HCT116 (cell line): ENCODE measurements around the gene ARL15. TPM values are rescaled to one million over a fixed set of nuclear protein-coding genes. Genes with fewer than 3 reads are reported as not detected.

Experiments used
- ATAC-seq: fragments of 200-7000 bp; cut with Tn5 transposase; 2 replicates; pipeline ENCODE4 v1.9.1; 2020; ENCODE audit warnings: mild to moderate bottlenecking, moderate library complexity
- BruUV-seq: library from RNA; stranded (reverse); fragments of 400-500 nt; replicated peaks from 2 replicates; lab custom pipeline; 2021; lab: Mats Ljungman, UMichigan
- CTCF ChIA-PET: fragments of 300-600 bp; sonication (Branson Sonifier 250); formaldehyde crosslinking; loops from one replicate; lab custom pipeline; 2021; ENCODE audit warnings: antibody characterized with exemption; lab: Charles Lee
- POLR2A ChIA-PET: fragments of 300-600, 350-600 bp; sonication (Branson Sonifier 250); formaldehyde crosslinking; loops from one replicate; lab custom pipeline; 2021; ENCODE audit warnings: antibody characterized with exemption; lab: Charles Lee
- RAD21 ChIA-PET, 2 experiments: fragments of 300-600 bp; sonication (Branson Sonifier 250); formaldehyde crosslinking; loops; one replicate each; lab custom pipeline; 2023; ENCODE audit warnings: low total read pairs in 2 of 2; ENCODE audit not compliant: uncharacterized antibody in 2 of 2, unreplicated experiment in 2 of 2, low non-redundant PET in 1 of 2; lab: Charles Lee
- DNase-seq: peaks from one replicate; pipeline ENCODE4 v3.0.0-alpha.2; 2010; ENCODE audit warnings: low read depth, low spot score
- H2AFZ ChIP-seq: fragments of 200-600 bp; shearing (Covaris generic), sonication (generic); 2 replicates; pipeline ENCODE4 v1.6.1; 2017; ENCODE audit warnings: low read depth, mixed run types, mixed read lengths, antibody characterized with exemption, low read length; ENCODE audit not compliant: poor library complexity, severe bottlenecking
- H3K27ac ChIP-seq: 2 replicates; pipeline ENCODE4 v1.5.1; 2012; ENCODE audit warnings: low read depth, low read length
- H3K27me3 ChIP-seq: fragments of 200-600 bp; sonication (generic); 2 replicates; pipeline ENCODE4 v1.6.1; 2016; ENCODE audit warnings: mixed run types, low read length, mixed read lengths; ENCODE audit not compliant: insufficient read depth
- H3K36me3 ChIP-seq, 2 experiments: fragments of 200-500 bp in 1 of 2; fragments of 200-600 bp in 1 of 2; sonication (Bioruptor generic) in 1 of 2; sonication (generic) in 1 of 2; 2 replicates each; pipeline versions ENCODE4 v1.5.1 to v1.6.1; 2014 to 2016; ENCODE audit warnings: low read length in 2 of 2, inconsistent platforms in 1 of 2, mixed read lengths in 1 of 2, mixed run types in 1 of 2; ENCODE audit not compliant: insufficient read depth in 2 of 2, control insufficient read depth in 1 of 2
- H3K4me1 ChIP-seq, 2 experiments: fragments of 200-600 bp in 1 of 2; sonication (generic) in 1 of 2; 2 replicates each; pipeline versions ENCODE4 v1.5.1 to v1.6.1; 2012 to 2017; ENCODE audit warnings: low read length in 2 of 2, inconsistent platforms in 1 of 2, mild to moderate bottlenecking in 1 of 2, mixed read lengths in 1 of 2, mixed run types in 1 of 2, moderate library complexity in 1 of 2; ENCODE audit not compliant: insufficient read depth in 2 of 2, control insufficient read depth in 1 of 2
- H3K4me2 ChIP-seq: fragments of 200-600 bp; sonication (generic); 2 replicates; pipeline ENCODE4 v1.6.1; 2017; ENCODE audit warnings: mixed run types, low read length, mixed read lengths
- H3K4me3 ChIP-seq, 2 experiments: fragments of 200-600 bp in 1 of 2; sonication (generic) in 1 of 2; replicated peaks in 1 of 2; 2 replicates each; pipeline ENCODE4 v1.5.1; 2011 to 2016; ENCODE audit warnings: low read length in 2 of 2, control low read depth in 1 of 2, low read depth in 1 of 2, mild to moderate bottlenecking in 1 of 2, mixed read lengths in 1 of 2, mixed run types in 1 of 2
- H3K79me2 ChIP-seq: fragments of 200-600 bp; sonication (generic); 2 replicates; pipeline ENCODE4 v1.6.1; 2017; ENCODE audit warnings: mild to moderate bottlenecking, mixed run types, low read length, moderate library complexity, mixed read lengths; ENCODE audit not compliant: insufficient read depth
- H3K9ac ChIP-seq: fragments of 200-600 bp; sonication (generic); 2 replicates; pipeline ENCODE4 v1.6.1; 2016; ENCODE audit warnings: low read length, mixed read lengths
- H3K9me2 ChIP-seq: fragments of 200-600 bp; sonication (generic), shearing (Covaris generic); 2 replicates; pipeline ENCODE4 v1.6.1; 2017; ENCODE audit warnings: mixed run types, mild to moderate bottlenecking, moderate library complexity; ENCODE audit not compliant: insufficient read depth
- H3K9me3 ChIP-seq, 2 experiments: fragments of 200-500 bp in 1 of 2; fragments of 200-600 bp in 1 of 2; sonication (Bioruptor generic) in 1 of 2; sonication (generic) in 1 of 2; 2 replicates each; pipeline ENCODE4 v1.6.1; 2014 to 2017; ENCODE audit warnings: low read length in 2 of 2, mixed read lengths in 2 of 2, inconsistent platforms in 1 of 2, low read depth in 1 of 2, mild to moderate bottlenecking in 1 of 2, mixed run types in 1 of 2, moderate library complexity in 1 of 2; ENCODE audit not compliant: control insufficient read depth in 1 of 2, insufficient read depth in 1 of 2
- H4K20me1 ChIP-seq: fragments of 200-600 bp; sonication (generic), shearing (Covaris generic); 2 replicates; pipeline ENCODE4 v1.6.1; 2017; ENCODE audit warnings: mixed run types, mild to moderate bottlenecking, moderate library complexity; ENCODE audit not compliant: insufficient read depth
- CBX3 ChIP-seq: IDR thresholded peaks from 2 replicates; pipeline ENCODE4 v1.6.1; 2012; ENCODE audit warnings: low read depth
- CEBPB ChIP-seq: IDR thresholded peaks from 2 replicates; pipeline ENCODE4 v1.6.1; 2012; ENCODE audit warnings: low read depth
- CTCF ChIP-seq, 3 experiments: fragments of 200-600 bp in 1 of 3; sonication (generic) in 1 of 3; IDR thresholded peaks in 2 of 3; conservative IDR thresholded peaks in 1 of 3; 2 replicates each; pipeline ENCODE4 v1.5.1; 2012 to 2017; ENCODE audit warnings: low read depth in 2 of 3, low read length in 2 of 3, antibody characterized with exemption in 1 of 3, borderline replicate concordance in 1 of 3, control low read depth in 1 of 3, mild to moderate bottlenecking in 1 of 3, mixed read lengths in 1 of 3, mixed run types in 1 of 3, moderate library complexity in 1 of 3; ENCODE audit not compliant: insufficient read depth in 1 of 3
- ELF1 ChIP-seq: IDR thresholded peaks from 2 replicates; pipeline ENCODE4 v1.6.1; 2012; ENCODE audit warnings: low read depth, borderline replicate concordance
- EZH2 ChIP-seq: fragments of 200-600 bp; sonication (generic); IDR thresholded peaks from 2 replicates; pipeline ENCODE4 v1.6.1; 2017; ENCODE audit warnings: antibody characterized with exemption, mixed run types
- EZH2phosphoT487 ChIP-seq: fragments of 200-600 bp; IDR thresholded peaks from 2 replicates; pipeline ENCODE4 v1.6.1; 2018; ENCODE audit warnings: antibody characterized with exemption, borderline replicate concordance
- JUND ChIP-seq: IDR thresholded peaks from 2 replicates; pipeline ENCODE4 v1.6.1; 2012
- MAX ChIP-seq: IDR thresholded peaks from 2 replicates; pipeline ENCODE4 v1.6.1; 2012
- POLR2AphosphoS5 ChIP-seq: IDR thresholded peaks from 2 replicates; pipeline ENCODE4 v1.6.1; 2011; ENCODE audit warnings: mild to moderate bottlenecking, low read depth, low read length, moderate library complexity
- RAD21 ChIP-seq: IDR thresholded peaks from 2 replicates; pipeline ENCODE4 v1.6.1; 2012; ENCODE audit warnings: low read depth, mild to moderate bottlenecking
- SIN3A ChIP-seq: IDR thresholded peaks from 2 replicates; pipeline ENCODE4 v1.6.1; 2012; ENCODE audit warnings: low read depth
- SRF ChIP-seq: IDR thresholded peaks from 2 replicates; pipeline ENCODE4 v1.6.1; 2012; ENCODE audit warnings: low read depth
- TCF7L2 ChIP-seq: IDR thresholded peaks from 2 replicates; pipeline ENCODE4 v1.7.0; 2011; ENCODE audit warnings: borderline replicate concordance, inconsistent platforms; ENCODE audit not compliant: insufficient read depth, insufficient read length; ENCODE audit errors: extremely low read depth
- YY1 ChIP-seq: IDR thresholded peaks from 2 replicates; pipeline ENCODE4 v1.6.1; 2011; ENCODE audit warnings: low read length, low read depth, moderate library complexity, mild to moderate bottlenecking; ENCODE audit not compliant: insufficient replicate concordance; ENCODE audit errors: extremely low read depth
- ZBTB33 ChIP-seq: IDR thresholded peaks from 2 replicates; pipeline ENCODE4 v1.6.1; 2011; ENCODE audit warnings: mild to moderate bottlenecking, low read length, moderate library complexity; ENCODE audit not compliant: insufficient replicate concordance; ENCODE audit errors: extremely low read depth
- ZFX ChIP-seq: fragments of 450-650 bp; IDR thresholded peaks from 2 replicates; pipeline ENCODE4 v1.6.1; 2017
- ZNF274 ChIP-seq: fragments of 200-500 bp; sonication (Bioruptor generic); IDR thresholded peaks from 2 replicates; pipeline ENCODE4 v1.6.1; 2014; ENCODE audit warnings: mild to moderate bottlenecking, low read depth, low read length, inconsistent platforms
- intact Hi-C: fragments of 100-400 bp; cut with micrococcal nuclease; formaldehyde crosslinking; loops from 2 replicates; pipeline ENCODE4 v1.10.0; 2022
- total RNA-seq: library from RNA; stranded (reverse); gene quantifications from one replicate; pipeline ENCODE4 v1.2.1, GENCODE V29; 2021; ENCODE audit not compliant: unreplicated experiment

Gene ARL15
- total RNA-seq, 1 experiment from 2014 or later: 15.0 TPM

- TF ChIP-seq TCF7L2 (no peak), POLR2AphosphoS5 (no peak), ZBTB33 (no peak), EZH2phosphoT487 (no peak), JUND (no peak), ELF1 (no peak)
Observed at GRCh38 chr5:53893626-53894025, 416.7 kb downstream of the ARL15 start (continued).

GRCh38 chr5:53892224-53892623, 418.1 kb downstream of the ARL15 start:
- no peak overlapping the region for H2AFZ ChIP-seq
- POLR2A ChIA-PET: interaction anchor here (0.6 kb wide), 2 partner anchors 183 to 317 kb away, joined by 3 to 4 read pairs; no protein-coding TSS in a partner anchor
- H3K27me3 ChIP-seq: no peaks in the 10 kb centered on the region
- CTCF ChIA-PET: no interaction called here
- no peak overlapping the region for H3K4me3 ChIP-seq
- no peaks in the 10 kb centered on the region for H3K79me2 ChIP-seq
- no peak for DNase-seq
- no TSS peak for BruUV-seq
- H3K9ac ChIP-seq: no peak overlapping the region
- H3K27ac ChIP-seq: no peak overlapping the region
- no peaks in the 10 kb centered on the region for H4K20me1 ChIP-seq
- no peak for ATAC-seq
- no peaks in the 10 kb centered on the region for H3K36me3 ChIP-seq
- intact Hi-C loops: no loop called here
- RAD21 ChIA-PET: no interaction called here
- H3K9me2 ChIP-seq: no peaks in the 10 kb centered on the region
- no peaks in the 10 kb centered on the region for H3K4me1 ChIP-seq
- H3K9me3 ChIP-seq: no peaks in the 10 kb centered on the region
- H3K4me2 ChIP-seq: no peak overlapping the region
- no peak for TF ChIP-seq SIN3A
- no peak for TF ChIP-seq YY1
- TF ChIP-seq CEBPB: no peak
- TF ChIP-seq CTCF (IDR thresholded peaks at IDR 0.05 in 2 of 3, conservative IDR thresholded peaks at IDR 0.05 in 1 of 3; ENCODE audit: borderline replicate concordance in 1 of 3, insufficient read depth in 1 of 3, low read depth in 2 of 3, low read length in 2 of 3): no peak
- no peak for TF ChIP-seq JUND
- no peak for TF ChIP-seq ZFX
- no peak for TF ChIP-seq SRF
- no peak for TF ChIP-seq RAD21
- no peak for TF ChIP-seq CBX3
- no peak for TF ChIP-seq ELF1
- no peak for TF ChIP-seq MAX
- no peak for TF ChIP-seq EZH2phosphoT487
- TF ChIP-seq ZBTB33: no peak
- TF ChIP-seq EZH2: no peak
- TF ChIP-seq POLR2AphosphoS5: no peak
- TF ChIP-seq ZNF274: no peak
